ENCODE data around the gene GRM7.

The GRM7 gene

GRCh38 chr3:7266551-7266950, 405.6 kb downstream of the GRM7 start:
- H3K27me3 Mint-ChIP-seq: no peaks in the 10 kb centered on the region
- no peaks in the 10 kb centered on the region for H3K4me1 Mint-ChIP-seq (ENCODE audit: low read depth)
- H3K36me3 Mint-ChIP-seq (ENCODE audit: low read depth): no peaks in the 10 kb centered on the region
- H3K27ac Mint-ChIP-seq: no peak overlapping the region
- H3K4me3 Mint-ChIP-seq: no peak overlapping the region
- H3K9me3 Mint-ChIP-seq: no peaks in the 10 kb centered on the region

DNA sequence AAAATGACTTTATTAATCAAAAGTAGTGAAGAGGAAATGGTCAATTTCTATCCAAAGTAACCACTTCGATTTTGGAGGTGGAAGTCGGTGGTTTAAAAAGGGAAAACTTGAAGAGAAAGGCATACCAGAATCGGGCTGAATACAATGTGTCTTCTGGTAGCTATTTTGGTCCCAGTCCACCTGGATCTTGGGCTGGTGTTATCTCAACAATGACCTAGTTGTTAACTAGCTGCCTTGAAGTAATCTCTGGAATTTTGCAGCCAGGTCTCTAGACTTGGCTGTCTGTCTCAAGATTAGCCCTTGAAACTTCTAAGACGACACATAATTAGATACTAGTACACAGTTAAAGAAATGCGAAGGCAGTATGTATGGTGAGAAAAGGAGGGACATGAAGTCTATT, 409.8 kb downstream of the GRM7 start:
- H3K36me3 Mint-ChIP-seq (ENCODE audit: low read depth): no peaks in the 10 kb centered on the region
- no peak overlapping the region for H3K27ac Mint-ChIP-seq
- H3K9me3 Mint-ChIP-seq: no peaks in the 10 kb centered on the region
- no peaks in the 10 kb centered on the region for H3K4me1 Mint-ChIP-seq (ENCODE audit: low read depth)
- H3K27me3 Mint-ChIP-seq: no peaks in the 10 kb centered on the region
- H3K4me3 Mint-ChIP-seq: no peak overlapping the region

DNA sequence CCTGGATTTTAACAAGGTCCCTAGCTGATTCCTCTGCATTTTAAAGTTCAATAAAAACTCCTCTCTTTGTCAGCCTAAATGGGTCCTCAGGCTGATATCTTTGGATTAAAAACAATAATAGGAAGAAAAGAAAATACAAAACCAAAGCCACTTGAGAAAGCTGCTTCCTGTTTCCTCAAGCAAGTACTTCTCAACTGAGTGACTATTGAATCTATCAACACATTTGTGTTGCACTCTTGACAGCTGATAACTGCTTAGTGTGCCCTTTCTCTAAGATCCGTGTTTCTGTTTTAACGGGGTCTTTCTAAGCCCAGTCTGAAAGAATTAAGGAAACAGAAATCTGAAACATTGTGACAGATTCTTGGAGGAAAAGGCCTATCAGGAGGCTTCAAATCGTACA, 410.7 kb downstream of the GRM7 start:
- Mint-ChIP-seq H3K36me3 (ENCODE audit: low read depth) (no peaks in the 10 kb centered on the region), H3K4me1 (ENCODE audit: low read depth) (no peaks in the 10 kb centered on the region), H3K27ac (no peak overlapping the region), H3K4me3 (no peak overlapping the region), H3K9me3 (no peaks in the 10 kb centered on the region), H3K27me3 (no peaks in the 10 kb centered on the region)

- Mint-ChIP-seq H3K36me3 (ENCODE audit: low read depth) (no peaks in the 10 kb centered on the region), H3K27me3 (no peaks in the 10 kb centered on the region), H3K9me3 (no peaks in the 10 kb centered on the region), H3K4me3 (no peak overlapping the region), H3K27ac (no peak overlapping the region), H3K4me1 (ENCODE audit: low read depth) (no peaks in the 10 kb centered on the region)
These were observed 411.3 kb downstream of the GRM7 start for GRCh38 chr3:7272203-7272602.

GRCh38 chr3:7275396-7275795, 414.5 kb downstream of the GRM7 start:
- Mint-ChIP-seq H3K27ac (no peak overlapping the region), H3K9me3 (no peaks in the 10 kb centered on the region), H3K4me3 (no peak overlapping the region), H3K4me1 (ENCODE audit: low read depth) (no peaks in the 10 kb centered on the region), H3K36me3 (ENCODE audit: low read depth) (no peaks in the 10 kb centered on the region), H3K27me3 (no peaks in the 10 kb centered on the region)

GRCh38 chr3:7280318-7280717, 419.4 kb downstream of the GRM7 start:
- no peak overlapping the region for H3K4me3 Mint-ChIP-seq
- H3K27ac Mint-ChIP-seq: no peak overlapping the region
- no peaks in the 10 kb centered on the region for H3K9me3 Mint-ChIP-seq
- H3K27me3 Mint-ChIP-seq: no peaks in the 10 kb centered on the region
- H3K4me1 Mint-ChIP-seq (ENCODE audit: low read depth): no peaks in the 10 kb centered on the region
- no peaks in the 10 kb centered on the region for H3K36me3 Mint-ChIP-seq (ENCODE audit: low read depth)

GRCh38 chr3:7282988-7283387, 422.1 kb downstream of the GRM7 start:
- no peaks in the 10 kb centered on the region for H3K27me3 Mint-ChIP-seq
- H3K27ac Mint-ChIP-seq: no peak overlapping the region
- H3K36me3 Mint-ChIP-seq (ENCODE audit: low read depth): no peaks in the 10 kb centered on the region
- H3K4me1 Mint-ChIP-seq (ENCODE audit: low read depth): no peaks in the 10 kb centered on the region
- H3K4me3 Mint-ChIP-seq: no peak overlapping the region
- H3K9me3 Mint-ChIP-seq: no peaks in the 10 kb centered on the region

DNA sequence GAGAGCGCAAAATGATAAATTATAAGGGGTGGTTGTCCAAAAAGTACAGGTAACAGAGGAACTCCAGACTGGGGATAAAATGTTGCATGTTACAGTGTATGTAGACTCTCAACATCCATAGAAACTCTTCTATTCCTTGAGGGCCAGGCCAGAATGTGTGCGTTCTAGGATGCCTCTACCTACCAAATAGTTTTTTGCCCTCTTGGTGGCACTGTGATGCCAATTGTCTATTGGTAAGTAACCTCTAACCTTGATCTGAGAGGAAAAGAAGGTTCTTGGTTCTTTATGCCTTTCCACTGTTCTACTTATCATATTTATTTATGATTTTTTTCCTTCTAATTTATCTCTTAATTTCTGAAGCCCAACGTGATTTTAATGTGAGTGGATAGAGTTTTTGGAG, 424.6 kb downstream of the GRM7 start:
- Mint-ChIP-seq H3K27me3 (no peaks in the 10 kb centered on the region), H3K4me1 (ENCODE audit: low read depth) (no peaks in the 10 kb centered on the region), H3K9me3 (no peaks in the 10 kb centered on the region), H3K27ac (no peak overlapping the region), H3K4me3 (no peak overlapping the region), H3K36me3 (ENCODE audit: low read depth) (no peaks in the 10 kb centered on the region)

DNA sequence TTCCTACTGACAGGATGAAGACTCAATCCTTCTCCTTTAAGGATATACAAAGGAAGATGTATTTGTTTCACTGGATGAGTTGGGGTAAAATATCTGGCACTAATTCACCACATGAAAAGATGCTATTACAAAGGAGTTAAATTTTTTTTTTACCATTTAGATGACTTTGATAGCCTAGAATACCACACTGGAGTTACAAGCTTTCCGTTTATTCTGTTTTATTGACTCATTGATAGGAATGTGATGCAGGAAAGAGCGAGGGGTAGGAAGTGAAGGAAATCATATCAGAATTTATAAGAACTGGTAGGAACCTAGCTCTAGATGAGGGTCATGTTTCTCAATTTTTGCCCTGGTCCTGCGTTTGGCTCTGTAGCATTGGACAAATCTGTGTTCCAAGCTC, 427.2 kb downstream of the GRM7 start:
- H3K4me1 Mint-ChIP-seq (ENCODE audit: low read depth): no peaks in the 10 kb centered on the region
- H3K9me3 Mint-ChIP-seq: no peaks in the 10 kb centered on the region
- H3K4me3 Mint-ChIP-seq: no peak overlapping the region
- H3K27ac Mint-ChIP-seq: no peak overlapping the region
- H3K27me3 Mint-ChIP-seq: no peaks in the 10 kb centered on the region
- no peaks in the 10 kb centered on the region for H3K36me3 Mint-ChIP-seq (ENCODE audit: low read depth)

DNA sequence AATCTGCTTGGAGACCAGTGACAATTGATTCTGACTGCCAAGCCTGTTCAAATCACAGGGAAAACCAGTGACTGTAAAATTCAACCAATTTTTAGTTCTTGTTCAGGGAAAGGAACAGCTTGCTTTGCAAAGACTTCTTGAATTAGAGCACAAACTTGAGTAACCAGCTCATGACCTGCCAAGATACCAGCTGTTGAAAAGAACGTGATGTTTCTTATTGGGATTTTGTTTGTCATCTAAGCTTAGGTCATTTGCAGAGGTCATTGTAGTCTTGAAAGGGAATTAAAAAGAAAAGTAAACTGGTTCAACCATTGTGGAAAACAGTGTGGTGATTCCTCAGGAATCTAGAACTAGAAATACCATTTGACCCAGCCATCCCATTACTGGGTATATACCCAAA, 428.2 kb downstream of the GRM7 start:
- H3K4me3 Mint-ChIP-seq: no peak overlapping the region
- peaks cover 4% of the 10 kb centered on the region for H3K9me3 Mint-ChIP-seq
- H3K27ac Mint-ChIP-seq: no peak overlapping the region
- H3K27me3 Mint-ChIP-seq: no peaks in the 10 kb centered on the region
- no peaks in the 10 kb centered on the region for H3K4me1 Mint-ChIP-seq (ENCODE audit: low read depth)
- no peaks in the 10 kb centered on the region for H3K36me3 Mint-ChIP-seq (ENCODE audit: low read depth)

GRCh38 chr3:7290077-7290825, 429.3 kb downstream of the GRM7 start:
- no peak overlapping the region for H3K4me3 Mint-ChIP-seq
- H3K4me1 Mint-ChIP-seq (ENCODE audit: low read depth): no peaks in the 10 kb centered on the region
- H3K9me3 Mint-ChIP-seq: peaks cover 4% of the 10 kb centered on the region
- H3K36me3 Mint-ChIP-seq (ENCODE audit: low read depth): no peaks in the 10 kb centered on the region
- no peak overlapping the region for H3K27ac Mint-ChIP-seq
- H3K27me3 Mint-ChIP-seq: no peaks in the 10 kb centered on the region

DNA sequence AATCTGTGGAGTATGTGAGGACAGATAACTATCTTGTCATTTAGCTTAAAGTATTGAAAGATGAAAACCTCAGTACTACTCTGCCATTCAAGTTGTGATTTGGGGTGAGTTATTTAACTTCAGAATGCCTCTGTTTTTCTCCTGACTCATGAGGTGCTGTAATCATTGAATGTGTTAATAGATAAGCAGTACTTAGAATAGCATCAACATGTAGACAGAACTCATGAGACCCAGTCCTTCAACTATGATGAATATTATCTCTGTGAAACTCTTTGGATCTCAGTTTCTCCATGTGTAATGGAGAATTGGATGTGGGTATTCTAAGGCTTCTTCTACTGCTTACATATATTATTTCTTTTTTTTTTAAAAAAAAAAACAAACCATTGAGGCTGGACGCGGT, 431.4 kb downstream of the GRM7 start:
- no peak overlapping the region for H3K27ac Mint-ChIP-seq
- H3K27me3 Mint-ChIP-seq: no peaks in the 10 kb centered on the region
- peaks cover 4% of the 10 kb centered on the region for H3K9me3 Mint-ChIP-seq
- H3K4me3 Mint-ChIP-seq: no peak overlapping the region
- H3K36me3 Mint-ChIP-seq (ENCODE audit: low read depth): no peaks in the 10 kb centered on the region
- no peaks in the 10 kb centered on the region for H3K4me1 Mint-ChIP-seq (ENCODE audit: low read depth)

DNA sequence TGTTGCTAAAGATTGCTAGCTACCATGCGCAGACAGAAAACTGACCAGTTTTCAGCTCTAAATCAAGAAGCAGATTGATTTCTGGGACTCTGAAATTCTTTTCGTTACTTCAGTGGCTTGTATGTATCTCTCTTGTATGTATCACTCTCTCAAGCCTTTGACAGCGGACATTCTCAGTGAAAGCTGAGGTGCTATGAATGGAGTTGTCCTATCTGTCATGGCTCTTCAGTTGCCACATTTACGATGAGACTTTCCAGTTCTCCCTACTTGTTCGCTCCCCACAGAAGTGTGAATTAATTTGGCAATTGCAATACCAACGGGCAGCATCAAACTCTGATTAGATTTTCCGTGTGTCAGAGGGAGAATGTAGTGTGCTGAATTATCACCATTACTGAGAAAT, 432.4 kb downstream of the GRM7 start:
- Mint-ChIP-seq H3K27me3 (no peaks in the 10 kb centered on the region), H3K27ac (no peak overlapping the region), H3K9me3 (peaks cover 4% of the 10 kb centered on the region), H3K36me3 (ENCODE audit: low read depth) (no peaks in the 10 kb centered on the region), H3K4me3 (no peak overlapping the region), H3K4me1 (ENCODE audit: low read depth) (no peaks in the 10 kb centered on the region)

GRCh38 chr3:7305561-7305960, 444.6 kb downstream of the GRM7 start:
- Mint-ChIP-seq H3K4me1 (ENCODE audit: low read depth) (no peaks in the 10 kb centered on the region), H3K36me3 (ENCODE audit: low read depth) (no peaks in the 10 kb centered on the region), H3K4me3 (no peak overlapping the region), H3K9me3 (peaks cover 5% of the 10 kb centered on the region), H3K27me3 (peaks cover 1% of the 10 kb centered on the region), H3K27ac (no peak overlapping the region)

DNA sequence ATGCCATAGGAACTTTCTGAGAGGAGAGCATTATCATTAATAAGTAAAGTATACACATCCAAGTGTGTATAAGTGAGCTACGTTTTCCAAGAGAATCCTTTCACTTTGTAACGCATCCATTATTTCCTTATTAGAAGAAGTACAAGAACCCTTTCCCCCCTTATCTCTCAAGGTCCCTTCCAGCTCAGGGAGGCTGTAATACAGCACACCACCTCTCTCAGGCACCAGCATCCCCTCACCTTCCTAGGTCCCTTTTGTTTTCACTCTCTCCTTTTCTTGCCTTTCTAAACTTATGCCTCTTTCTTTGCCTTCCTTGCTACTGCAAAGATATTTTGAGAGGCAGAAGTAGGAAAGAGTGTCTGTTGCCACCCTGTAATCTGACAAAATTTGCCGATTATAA, 446.0 kb downstream of the GRM7 start:
- no peaks in the 10 kb centered on the region for H3K4me1 Mint-ChIP-seq (ENCODE audit: low read depth)
- no peak overlapping the region for H3K4me3 Mint-ChIP-seq
- no peaks in the 10 kb centered on the region for H3K36me3 Mint-ChIP-seq (ENCODE audit: low read depth)
- H3K27ac Mint-ChIP-seq: no peak overlapping the region
- peaks cover 5% of the 10 kb centered on the region for H3K27me3 Mint-ChIP-seq
- peaks cover 5% of the 10 kb centered on the region for H3K9me3 Mint-ChIP-seq

- Mint-ChIP-seq H3K27ac (no peak overlapping the region), H3K27me3 (peaks cover 5% of the 10 kb centered on the region), H3K9me3 (peaks cover 5% of the 10 kb centered on the region), H3K4me3 (no peak overlapping the region), H3K4me1 (ENCODE audit: low read depth) (no peaks in the 10 kb centered on the region), H3K36me3 (ENCODE audit: low read depth) (no peaks in the 10 kb centered on the region)
These were observed 446.5 kb downstream of the GRM7 start for GRCh38 chr3:7307410-7307809.
